Measurements from ENCODE around the gene CHMP1B.

DNA sequence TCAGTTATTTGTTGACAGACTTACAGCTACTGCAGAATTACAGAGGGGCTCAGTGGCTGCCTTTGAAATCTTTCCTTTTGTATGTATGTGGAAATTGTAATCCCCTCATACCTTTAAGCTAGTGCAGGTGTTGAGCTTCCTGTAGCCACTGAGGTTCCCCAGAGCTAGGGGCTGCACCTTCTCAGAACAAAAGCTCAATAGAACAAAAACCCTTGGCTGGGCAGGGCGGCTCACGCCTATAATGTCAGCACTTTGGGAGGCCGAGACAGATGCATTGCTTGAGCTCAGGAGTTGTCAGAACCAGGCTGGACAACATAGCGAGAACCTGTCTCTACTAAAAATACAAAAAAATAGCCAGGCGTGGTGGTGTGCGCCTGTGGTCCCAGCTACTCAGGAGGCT is 41.3 kb upstream of the CHMP1B start:
- TF ChIP-seq EZH2 (optimal IDR thresholded peaks at IDR 0.05; ENCODE audit: low read depth, low read length): no peak
- TF ChIP-seq, protein P1, sequence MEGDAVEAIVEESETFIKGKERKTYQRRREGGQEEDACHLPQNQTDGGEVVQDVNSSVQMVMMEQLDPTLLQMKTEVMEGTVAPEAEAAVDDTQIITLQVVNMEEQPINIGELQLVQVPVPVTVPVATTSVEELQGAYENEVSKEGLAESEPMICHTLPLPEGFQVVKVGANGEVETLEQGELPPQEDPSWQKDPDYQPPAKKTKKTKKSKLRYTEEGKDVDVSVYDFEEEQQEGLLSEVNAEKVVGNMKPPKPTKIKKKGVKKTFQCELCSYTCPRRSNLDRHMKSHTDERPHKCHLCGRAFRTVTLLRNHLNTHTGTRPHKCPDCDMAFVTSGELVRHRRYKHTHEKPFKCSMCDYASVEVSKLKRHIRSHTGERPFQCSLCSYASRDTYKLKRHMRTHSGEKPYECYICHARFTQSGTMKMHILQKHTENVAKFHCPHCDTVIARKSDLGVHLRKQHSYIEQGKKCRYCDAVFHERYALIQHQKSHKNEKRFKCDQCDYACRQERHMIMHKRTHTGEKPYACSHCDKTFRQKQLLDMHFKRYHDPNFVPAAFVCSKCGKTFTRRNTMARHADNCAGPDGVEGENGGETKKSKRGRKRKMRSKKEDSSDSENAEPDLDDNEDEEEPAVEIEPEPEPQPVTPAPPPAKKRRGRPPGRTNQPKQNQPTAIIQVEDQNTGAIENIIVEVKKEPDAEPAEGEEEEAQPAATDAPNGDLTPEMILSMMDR (IDR thresholded peaks at IDR 0.05; ENCODE audit: low read length): no peak
- no peak for TF ChIP-seq EZH2phosphoT487 (IDR thresholded peaks at IDR 0.05; ENCODE audit: low read length)

All from MM.1S (cell line).